ENCODE data around the gene GUF1. TPM values are rescaled to one million over a fixed set of nuclear protein-coding genes. Genes with fewer than 3 reads are reported as not detected.

The GUF1 gene
- total and polyA plus RNA-seq, 2 of the 13 experiments (the other 11 are each of a cell fraction or from before 2014, with no cell fraction given): 10.3 to 24.6 TPM

DNA sequence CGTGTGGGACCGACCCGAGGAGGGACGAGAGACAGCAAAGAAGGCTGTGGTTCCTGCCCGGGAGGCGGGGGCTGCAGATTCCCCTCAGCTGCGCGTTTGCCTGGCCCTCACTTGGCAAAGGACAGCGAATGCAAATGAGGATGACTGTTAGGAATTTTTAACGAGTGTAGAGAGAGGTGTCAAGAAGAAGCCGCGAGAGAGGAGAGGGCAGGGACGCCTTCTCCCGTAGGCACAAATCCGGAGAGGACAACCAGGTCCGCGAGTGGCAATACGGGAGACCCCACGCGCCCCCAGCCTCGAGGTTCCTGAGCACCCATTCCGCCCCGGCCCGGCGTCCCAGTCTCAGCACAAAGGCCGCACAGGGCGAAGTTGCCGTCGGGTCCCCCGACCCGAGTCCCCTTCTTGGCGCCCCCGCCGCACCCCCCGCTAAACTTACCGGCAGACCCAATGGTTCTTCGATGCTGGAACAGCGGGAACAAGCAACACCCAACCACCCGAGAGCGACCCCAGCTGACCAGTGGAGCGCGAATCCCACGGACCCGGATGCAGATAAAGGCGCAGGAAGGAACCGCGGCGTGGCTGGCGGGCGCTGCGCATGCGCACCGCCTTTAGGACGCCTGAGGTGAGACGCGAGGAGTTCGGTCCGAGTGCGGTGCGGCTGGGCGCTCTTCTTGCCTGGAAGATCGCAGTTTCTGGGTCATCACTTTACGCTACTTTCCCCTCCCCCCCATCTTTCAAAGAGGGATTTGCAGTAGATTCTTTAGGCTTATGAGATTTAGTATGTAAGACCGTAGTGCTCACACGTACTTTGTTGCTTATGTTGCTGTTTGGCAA lies 48.0 kb downstream of the GUF1 start, which contains the start of gene GNPDA2 (continued):
- TF ChIP-seq, protein P1, sequence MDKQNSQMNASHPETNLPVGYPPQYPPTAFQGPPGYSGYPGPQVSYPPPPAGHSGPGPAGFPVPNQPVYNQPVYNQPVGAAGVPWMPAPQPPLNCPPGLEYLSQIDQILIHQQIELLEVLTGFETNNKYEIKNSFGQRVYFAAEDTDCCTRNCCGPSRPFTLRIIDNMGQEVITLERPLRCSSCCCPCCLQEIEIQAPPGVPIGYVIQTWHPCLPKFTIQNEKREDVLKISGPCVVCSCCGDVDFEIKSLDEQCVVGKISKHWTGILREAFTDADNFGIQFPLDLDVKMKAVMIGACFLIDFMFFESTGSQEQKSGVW (CRISPR knock-in tag; IDR thresholded peaks at IDR 0.05; ENCODE audit: borderline replicate concordance): no peak
- TF ChIP-seq NR2C2 (CRISPR knock-in tag; IDR thresholded peaks at IDR 0.05; ENCODE audit: borderline replicate concordance) (peak; percentile 97), ZNF557 (CRISPR knock-in tag; IDR thresholded peaks at IDR 0.05) (0 out of 2 replicates have a peak, but pooled peaks have one; percentile 47), WIZ (CRISPR knock-in tag; IDR thresholded peaks at IDR 0.05) (no peak), E2F1 (CRISPR knock-in tag; IDR thresholded peaks at IDR 0.05) (peak; percentile 76), MEF2D (CRISPR knock-in tag; IDR thresholded peaks at IDR 0.05) (peak; percentile 46; the same call in 1 of the 2 replicates), ETV6 (CRISPR knock-in tag; conservative IDR thresholded peaks at IDR 0.05) (0 out of 2 replicates have a peak, but pooled peaks have one; percentile 25), ZNF276 (CRISPR knock-in tag; IDR thresholded peaks at IDR 0.05; ENCODE audit: low read depth) (peak; percentile 77; the same call in 1 of the 2 replicates), REPIN1 (CRISPR knock-in tag; IDR thresholded peaks at IDR 0.05; ENCODE audit: borderline replicate concordance, low read depth) (peak; percentile 38; the same call in 1 of the 2 replicates), KLF9 (CRISPR knock-in tag; IDR thresholded peaks at IDR 0.05; ENCODE audit: low read depth) (no peak; the same call in none of the 2 replicates), ZNF367 (CRISPR knock-in tag; IDR thresholded peaks at IDR 0.05; ENCODE audit: borderline replicate concordance) (no peak), CEBPB (IDR thresholded peaks at IDR 0.05; ENCODE audit: borderline replicate concordance, low read depth, low read length) (no peak), ATAD3A (CRISPR knock-in tag; IDR thresholded peaks at IDR 0.05) (no peak), ELF3 (CRISPR knock-in tag; IDR thresholded peaks at IDR 0.05) (peak; percentile 71), ZNF83 (CRISPR knock-in tag; IDR thresholded peaks at IDR 0.05; ENCODE audit: borderline replicate concordance) (no peak), ZNF282 (IDR thresholded peaks at IDR 0.05; ENCODE audit: partially characterized antibody) (no peak), ZNF569 (CRISPR knock-in tag; IDR thresholded peaks at IDR 0.05; ENCODE audit: borderline replicate concordance) (no peak), STAT5B (CRISPR knock-in tag; IDR thresholded peaks at IDR 0.05) (no peak), THAP7 (CRISPR knock-in tag; IDR thresholded peaks at IDR 0.05) (peak; percentile 21; the same call in 1 of the 2 replicates)
- TF ChIP-seq, protein P2, sequence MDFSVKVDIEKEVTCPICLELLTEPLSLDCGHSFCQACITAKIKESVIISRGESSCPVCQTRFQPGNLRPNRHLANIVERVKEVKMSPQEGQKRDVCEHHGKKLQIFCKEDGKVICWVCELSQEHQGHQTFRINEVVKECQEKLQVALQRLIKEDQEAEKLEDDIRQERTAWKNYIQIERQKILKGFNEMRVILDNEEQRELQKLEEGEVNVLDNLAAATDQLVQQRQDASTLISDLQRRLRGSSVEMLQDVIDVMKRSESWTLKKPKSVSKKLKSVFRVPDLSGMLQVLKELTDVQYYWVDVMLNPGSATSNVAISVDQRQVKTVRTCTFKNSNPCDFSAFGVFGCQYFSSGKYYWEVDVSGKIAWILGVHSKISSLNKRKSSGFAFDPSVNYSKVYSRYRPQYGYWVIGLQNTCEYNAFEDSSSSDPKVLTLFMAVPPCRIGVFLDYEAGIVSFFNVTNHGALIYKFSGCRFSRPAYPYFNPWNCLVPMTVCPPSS (IDR thresholded peaks at IDR 0.05): no peak

All from HepG2 (cell line).